Measurements from ENCODE around the gene CCDC7. TPM values are rescaled to one million over a fixed set of nuclear protein-coding genes. Genes with fewer than 3 reads are reported as not detected.
"Not testable (repeated sequence)": the region's sequence is repeated elsewhere in the genome, so short reads cannot be mapped to it uniquely, and the experiment has no call there.

Gene CCDC7
- total and polyA plus RNA-seq, 12 donors: 1.8 to 31.2 (median 16.9) TPM

DNA sequence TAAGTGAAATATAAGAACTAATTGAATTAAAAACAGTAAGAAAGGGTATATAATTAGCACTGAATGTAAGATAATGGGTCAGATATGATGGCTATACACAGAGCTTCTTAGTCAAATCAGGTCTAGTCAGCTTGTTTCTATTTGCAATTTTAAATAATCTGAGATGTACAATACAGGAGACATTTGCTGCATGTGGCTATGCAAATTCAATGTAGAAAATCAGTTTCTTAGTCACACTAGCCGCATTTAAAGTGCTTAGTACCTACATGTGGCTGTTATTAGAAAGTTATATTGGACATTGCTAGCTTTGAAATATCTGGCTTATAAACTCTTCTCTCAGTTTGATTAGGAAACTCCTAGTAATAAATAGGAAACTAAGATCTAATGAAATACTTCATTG is 25.3 kb downstream of the CCDC7 start:
- peaks cover 0 to 6% of the 10 kb centered on the region in 2 donors for H3K36me3 ChIP-seq (replicated peaks in 1 of 2)
- intact Hi-C loops (cut with DNase I): no loop called here
- DNase-seq: no peak
- H3K27ac ChIP-seq: no peak overlapping the region
- H3K9me3 ChIP-seq (replicated peaks in 1 of 3): no peaks in the 10 kb centered on the region
- no peaks in the 10 kb centered on the region for H3K27me3 ChIP-seq
- H3K4me1 ChIP-seq (replicated peaks in 1 of 2): no peaks in the 10 kb centered on the region
- 91 to 100% (median 95%) methylated on average over 1 of the region's 1 CpG for WGBS, 4 donors
- no peak overlapping the region for H3K4me3 ChIP-seq
- TF ChIP-seq, protein P1, sequence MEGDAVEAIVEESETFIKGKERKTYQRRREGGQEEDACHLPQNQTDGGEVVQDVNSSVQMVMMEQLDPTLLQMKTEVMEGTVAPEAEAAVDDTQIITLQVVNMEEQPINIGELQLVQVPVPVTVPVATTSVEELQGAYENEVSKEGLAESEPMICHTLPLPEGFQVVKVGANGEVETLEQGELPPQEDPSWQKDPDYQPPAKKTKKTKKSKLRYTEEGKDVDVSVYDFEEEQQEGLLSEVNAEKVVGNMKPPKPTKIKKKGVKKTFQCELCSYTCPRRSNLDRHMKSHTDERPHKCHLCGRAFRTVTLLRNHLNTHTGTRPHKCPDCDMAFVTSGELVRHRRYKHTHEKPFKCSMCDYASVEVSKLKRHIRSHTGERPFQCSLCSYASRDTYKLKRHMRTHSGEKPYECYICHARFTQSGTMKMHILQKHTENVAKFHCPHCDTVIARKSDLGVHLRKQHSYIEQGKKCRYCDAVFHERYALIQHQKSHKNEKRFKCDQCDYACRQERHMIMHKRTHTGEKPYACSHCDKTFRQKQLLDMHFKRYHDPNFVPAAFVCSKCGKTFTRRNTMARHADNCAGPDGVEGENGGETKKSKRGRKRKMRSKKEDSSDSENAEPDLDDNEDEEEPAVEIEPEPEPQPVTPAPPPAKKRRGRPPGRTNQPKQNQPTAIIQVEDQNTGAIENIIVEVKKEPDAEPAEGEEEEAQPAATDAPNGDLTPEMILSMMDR (IDR thresholded peaks at IDR 0.05): no peak
- TF ChIP-seq POLR2A (IDR thresholded peaks at IDR 0.05): no peak

DNA sequence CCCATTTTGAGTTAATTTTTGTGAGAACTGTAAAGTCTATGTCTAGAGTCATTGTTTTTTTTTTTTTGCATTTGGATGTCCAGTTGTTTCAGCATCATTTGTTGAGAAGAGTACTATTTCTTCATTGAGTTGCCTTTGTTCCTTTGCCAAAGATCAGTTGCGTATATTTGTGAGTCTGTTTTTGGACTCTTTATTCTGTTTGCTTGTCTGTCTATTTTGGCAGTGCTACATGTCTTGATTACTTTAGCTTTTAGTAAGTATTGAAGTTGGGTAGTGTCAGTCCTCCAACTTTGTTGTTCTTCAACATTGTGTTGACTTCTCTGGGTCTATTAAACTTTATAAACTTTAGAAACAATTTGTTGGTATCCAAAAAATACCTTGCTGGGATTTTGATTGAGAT is 31.6 kb downstream of the CCDC7 start:
- no peak for DNase-seq
- no peak overlapping the region for H3K27ac ChIP-seq
- intact Hi-C loops (cut with DNase I): no loop called here
- H3K4me3 ChIP-seq: no peak overlapping the region
- TF ChIP-seq, protein P1 (IDR thresholded peaks at IDR 0.05): no peak
- no peak for TF ChIP-seq POLR2A (IDR thresholded peaks at IDR 0.05)
- no peaks in the 10 kb centered on the region for H3K4me1 ChIP-seq (replicated peaks in 1 of 2)
- no peaks in the 10 kb centered on the region for H3K27me3 ChIP-seq
- WGBS, 4 donors: 90 to 95% (median 93%) methylated on average over 1 of the region's 1 CpG
- peaks cover 0 to 5% (median 4%) of the 10 kb centered on the region in 3 donors for H3K9me3 ChIP-seq (replicated peaks in 1 of 3)
- H3K36me3 ChIP-seq (replicated peaks in 1 of 2): no peaks in the 10 kb centered on the region

DNA sequence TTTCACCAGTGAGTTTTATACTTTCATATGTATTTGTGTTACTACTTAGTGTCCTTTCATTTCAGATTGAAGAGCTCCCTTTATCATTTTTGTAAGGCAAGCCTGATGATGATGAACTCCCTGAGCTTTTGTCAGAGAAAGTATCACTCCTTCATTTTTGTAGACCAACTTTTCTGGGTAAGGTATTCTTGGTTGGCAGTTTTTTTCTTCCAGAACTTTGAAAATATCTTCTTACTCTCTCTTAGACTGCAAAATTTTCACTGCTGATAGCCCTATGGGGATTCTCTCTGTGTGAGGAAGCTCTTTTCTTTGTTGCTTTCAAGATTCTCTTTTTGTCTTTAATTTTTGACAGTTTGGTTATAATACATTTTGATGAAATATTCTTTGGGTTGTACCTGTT is 35.7 kb downstream of the CCDC7 start:
- H3K27me3 ChIP-seq: no peaks in the 10 kb centered on the region
- H3K27ac ChIP-seq: no peak overlapping the region
- no peak overlapping the region for H3K4me3 ChIP-seq
- H3K4me1 ChIP-seq (replicated peaks in 1 of 2): no peaks in the 10 kb centered on the region
- H3K9me3 ChIP-seq (replicated peaks in 1 of 3): peaks cover 0 to 5% (median 4%) of the 10 kb centered on the region in 3 donors
- no peak for TF ChIP-seq POLR2A (IDR thresholded peaks at IDR 0.05)
- TF ChIP-seq, protein P1 (IDR thresholded peaks at IDR 0.05): no peak
- no peaks in the 10 kb centered on the region for H3K36me3 ChIP-seq (replicated peaks in 1 of 2)
- intact Hi-C loops (cut with DNase I): no loop called here
- no peak for DNase-seq

DNA sequence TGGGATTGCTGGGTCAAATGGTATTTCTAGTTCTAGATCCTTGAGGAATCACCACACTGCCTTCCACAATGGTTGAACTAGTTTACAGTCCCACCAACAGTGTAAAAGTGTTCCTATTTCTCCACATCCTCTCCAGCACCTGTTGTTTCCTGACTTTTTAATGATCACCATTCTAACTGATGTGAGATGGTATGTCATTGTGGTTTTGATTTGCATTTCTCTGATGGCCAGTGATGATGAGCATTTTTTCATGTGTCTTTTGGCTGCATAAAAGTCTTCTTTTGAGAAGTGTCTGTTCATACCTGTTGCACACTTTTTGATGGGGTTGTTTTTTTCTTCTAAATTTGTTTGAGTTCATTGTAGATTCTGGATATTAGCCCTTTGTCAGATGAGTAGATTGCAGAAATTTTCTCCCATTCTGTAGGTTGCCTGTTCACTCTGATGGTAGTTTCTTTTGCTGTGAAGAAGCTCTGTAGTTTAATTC is 37.1 kb downstream of the CCDC7 start:
- H3K27me3 ChIP-seq; H3K4me3 ChIP-seq; intact Hi-C loops (cut with DNase I); H3K9me3 ChIP-seq (replicated peaks in 1 of 3); H3K4me1 ChIP-seq (replicated peaks in 1 of 2); DNase-seq; H3K27ac ChIP-seq; H3K36me3 ChIP-seq (replicated peaks in 1 of 2): not testable (repeated sequence)

DNA sequence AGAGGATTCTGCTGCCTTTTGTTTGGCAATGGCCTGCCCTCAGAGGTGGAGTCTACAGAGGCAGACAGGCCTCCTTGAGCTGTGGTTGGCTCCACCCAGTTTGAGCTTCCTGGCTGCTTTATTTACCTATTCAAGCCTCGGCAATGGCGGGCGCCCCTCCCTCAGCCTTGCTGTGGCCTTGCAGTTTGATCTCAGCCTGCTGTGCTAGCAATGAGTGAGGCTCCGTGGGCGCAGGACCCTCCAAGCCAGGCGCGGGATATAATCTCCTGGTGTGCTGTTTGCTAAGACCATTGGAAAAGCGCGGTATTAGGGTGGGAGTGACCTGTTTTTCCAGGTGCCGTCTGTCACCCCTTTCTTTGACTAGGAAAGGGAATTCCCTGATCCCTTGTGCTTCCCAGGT is 42.1 kb downstream of the CCDC7 start:
- intact Hi-C loops (cut with DNase I); H3K4me3 ChIP-seq; H3K27me3 ChIP-seq; H3K27ac ChIP-seq; H3K9me3 ChIP-seq (replicated peaks in 1 of 3); H3K36me3 ChIP-seq (replicated peaks in 1 of 2); H3K4me1 ChIP-seq (replicated peaks in 1 of 2); DNase-seq: not testable (repeated sequence)
- WGBS, 4 donors: 67 to 89% (median 86%) methylated on average over 3 to 10 of the region's 10 CpGs

Data from adrenal gland (tissue), 12 donors.